HUDEP-2 (cell line): ENCODE measurements around the gene GALNT10.
A peak's percentile ranks its signal among the peaks of the same experiment; 100 is the strongest.

Experiments
- DNase-seq, 76 experiments: peaks; one replicate each; lab custom pipeline; 2025; ENCODE audit not compliant: unreplicated experiment in 76 of 76; lab: John Stamatoyannopoulos, UW

Gene GALNT10

GRCh38 chr5:154262342-154262741 is 71.8 kb downstream of the GALNT10 start:
- DNase-seq, result no peak

- DNase-seq, result no peak
Measured at GRCh38 chr5:154264549-154265196, 74.1 kb downstream of the GALNT10 start.

GRCh38 chr5:154265197-154265773 is 74.8 kb downstream of the GALNT10 start:
- no peak for DNase-seq

DNA sequence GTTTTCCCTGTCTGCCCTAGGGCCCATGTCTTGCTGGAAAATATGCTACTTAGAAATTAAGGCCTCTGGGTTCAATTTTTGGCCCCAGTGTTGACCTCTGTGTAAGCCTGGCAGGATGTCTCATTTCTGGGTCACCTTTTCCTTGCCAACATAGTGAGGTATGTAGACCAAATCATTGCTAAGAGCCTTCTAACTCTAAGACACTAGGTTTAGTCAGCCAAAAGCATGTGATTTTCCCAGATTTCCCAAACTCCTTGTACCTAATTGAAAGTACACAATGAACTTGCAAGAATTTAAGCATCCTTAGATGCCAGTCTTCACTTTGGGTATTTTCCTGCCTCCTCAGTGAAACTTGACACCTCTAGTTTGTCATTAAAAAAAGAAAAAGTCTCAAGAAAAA is 77.0 kb downstream of the GALNT10 start:
- DNase-seq, result no peak

GRCh38 chr5:154268073-154268472 is 77.5 kb downstream of the GALNT10 start:
- no peak for DNase-seq

GRCh38 chr5:154269414-154269813 is 78.9 kb downstream of the GALNT10 start:
- no peak for DNase-seq

- DNase-seq, result no peak
Measured at GRCh38 chr5:154271466-154271865, 80.9 kb downstream of the GALNT10 start.

DNA sequence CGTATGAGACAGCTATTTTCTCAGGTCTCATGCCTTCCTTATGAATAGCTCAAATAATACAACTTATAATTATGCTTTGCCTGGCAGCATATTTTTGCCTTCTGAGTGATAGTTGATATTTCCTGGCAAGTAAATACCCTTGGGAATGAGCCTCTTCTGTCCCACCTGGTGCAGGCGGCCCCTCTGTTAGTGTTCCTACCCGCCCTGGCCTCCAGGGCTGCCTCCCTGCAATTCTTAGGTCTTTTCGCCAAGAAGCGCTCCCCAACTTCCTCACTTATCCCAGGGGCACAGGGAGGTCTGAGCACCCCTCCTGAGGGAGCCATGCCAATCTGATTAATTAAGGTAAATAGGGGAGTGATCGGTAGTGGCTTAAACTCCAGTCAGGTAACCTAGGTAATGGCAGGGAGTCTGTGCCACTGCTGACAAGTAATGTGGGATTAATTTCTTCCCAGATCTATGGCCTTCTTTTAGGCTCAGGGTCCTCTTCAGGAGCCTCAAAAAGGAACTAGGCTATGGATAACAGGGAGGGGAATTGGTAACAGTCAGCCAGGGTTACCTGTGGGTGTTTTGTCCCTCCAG is 81.5 kb downstream of the GALNT10 start:
- no peak for DNase-seq

- DNase-seq, result peak in 38 of 76 experiments; percentile 3 to 53 (median 16)
Measured at GRCh38 chr5:154273028-154273617, 82.6 kb downstream of the GALNT10 start.

DNA sequence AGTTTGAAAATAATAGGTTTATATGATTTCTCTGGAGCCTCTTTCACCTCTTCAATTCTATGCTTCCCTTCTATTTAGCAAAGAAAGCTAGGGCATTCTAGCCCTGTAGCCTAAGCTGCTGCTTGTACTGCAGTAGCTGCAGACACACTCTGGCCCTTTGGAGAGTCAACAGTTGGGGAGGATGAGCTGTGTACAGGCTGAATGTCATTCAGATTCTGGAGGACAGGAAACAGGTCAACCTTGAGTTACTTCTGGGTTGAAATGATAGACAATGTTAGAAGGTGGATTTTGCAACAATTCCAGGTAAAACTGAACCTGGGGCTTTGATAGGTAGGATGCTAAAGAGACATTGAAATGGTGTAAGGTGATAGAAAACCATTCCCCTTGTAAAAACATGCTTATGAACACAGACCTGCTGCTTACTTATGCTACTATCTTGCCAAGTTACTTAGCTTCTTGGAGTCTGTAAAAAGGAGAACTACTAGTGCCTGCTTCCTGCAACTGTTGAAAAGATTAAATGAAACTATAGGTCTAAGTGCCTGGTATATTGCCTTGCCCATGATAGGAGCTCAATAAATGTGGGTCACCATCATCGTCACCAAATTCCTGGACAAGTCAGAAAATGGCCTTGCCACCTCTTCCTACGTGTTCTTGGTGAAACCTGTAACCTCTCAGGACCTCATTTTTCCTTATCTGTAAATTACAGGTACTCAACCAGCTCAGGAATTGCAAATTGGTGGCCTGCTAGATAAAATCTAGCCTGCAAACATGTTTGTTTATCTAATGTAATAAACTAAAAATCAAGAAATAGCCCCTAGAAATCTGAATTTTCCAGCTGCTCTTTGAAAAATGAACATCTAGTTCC is 83.7 kb downstream of the GALNT10 start:
- no peak for DNase-seq

DNA sequence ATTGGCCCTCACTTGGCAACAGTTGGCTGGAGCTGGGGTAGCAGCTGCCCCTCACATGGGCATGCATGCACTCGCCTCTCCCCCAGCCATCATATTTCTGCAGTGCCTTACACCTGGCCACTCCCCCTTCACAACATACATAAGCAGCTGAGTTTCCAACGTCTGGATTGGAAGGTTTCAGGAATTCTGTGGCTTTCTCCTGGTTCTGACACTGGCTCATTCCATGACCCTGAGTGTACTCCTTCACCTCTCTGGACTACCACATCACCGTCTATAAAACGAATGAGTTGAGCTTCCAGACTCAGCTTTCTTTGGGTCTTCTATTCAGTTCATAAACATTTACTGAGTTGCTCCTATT is 84.3 kb downstream of the GALNT10 start:
- no peak for DNase-seq

- no peak for DNase-seq
Measured at GRCh38 chr5:154275566-154275965, 85.0 kb downstream of the GALNT10 start.

DNA sequence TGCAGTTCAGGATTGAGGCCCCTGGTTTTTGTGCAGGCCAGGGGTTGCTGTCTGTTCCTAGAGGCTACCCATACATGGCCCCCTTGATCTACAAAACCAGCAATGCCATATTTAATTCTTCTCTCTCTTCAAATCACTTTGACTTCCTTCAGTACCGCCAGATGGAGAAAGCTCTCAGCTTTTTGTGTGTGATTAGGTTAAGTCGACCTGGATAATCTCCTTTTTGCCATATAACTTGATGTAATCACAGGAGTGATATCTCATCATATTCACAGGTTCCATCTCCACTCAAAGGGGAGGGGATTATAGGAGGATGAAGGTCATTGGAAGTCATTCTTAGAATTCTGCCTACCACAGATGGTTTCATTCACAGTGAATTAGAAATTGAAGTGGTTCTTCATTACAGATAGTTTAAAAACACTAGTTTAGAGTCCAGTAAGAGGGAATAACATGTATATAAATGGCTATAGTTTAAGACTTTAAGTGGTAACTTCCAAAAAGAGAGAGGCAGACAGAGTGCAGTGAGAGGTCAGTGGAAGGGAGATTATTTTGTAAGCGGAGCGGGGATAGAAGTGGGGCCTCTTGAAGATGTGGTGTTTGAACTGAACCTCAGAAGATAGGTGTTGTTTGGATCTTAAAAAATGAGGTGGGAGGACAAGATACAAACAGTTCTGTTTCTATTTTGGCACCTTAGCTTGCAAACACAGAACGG is 85.9 kb downstream of the GALNT10 start:
- no peak for DNase-seq

- peak in 68 of 76 experiments; percentile 6 to 82 (median 44) for DNase-seq
Measured at GRCh38 chr5:154276973-154277331, 86.4 kb downstream of the GALNT10 start.

DNA sequence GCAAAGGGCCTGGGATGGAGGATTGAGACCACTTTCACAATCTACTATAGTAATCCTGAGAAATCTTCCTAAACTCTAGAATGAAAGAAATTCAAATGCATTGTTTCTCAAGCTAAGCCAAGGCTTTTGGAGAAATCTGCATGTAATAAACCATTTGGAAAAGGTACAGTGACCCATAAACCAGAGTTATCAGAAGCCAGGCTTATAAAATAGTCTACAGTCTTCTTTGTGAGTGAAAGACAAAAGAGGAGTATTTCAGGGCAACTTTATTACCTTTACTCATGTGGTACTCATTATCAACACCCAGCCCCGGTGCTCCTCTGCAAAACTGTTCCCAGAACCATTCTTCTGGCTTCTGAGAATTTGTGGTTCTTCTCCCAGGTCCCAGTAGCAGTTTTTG is 87.0 kb downstream of the GALNT10 start:
- no peak for DNase-seq

DNA sequence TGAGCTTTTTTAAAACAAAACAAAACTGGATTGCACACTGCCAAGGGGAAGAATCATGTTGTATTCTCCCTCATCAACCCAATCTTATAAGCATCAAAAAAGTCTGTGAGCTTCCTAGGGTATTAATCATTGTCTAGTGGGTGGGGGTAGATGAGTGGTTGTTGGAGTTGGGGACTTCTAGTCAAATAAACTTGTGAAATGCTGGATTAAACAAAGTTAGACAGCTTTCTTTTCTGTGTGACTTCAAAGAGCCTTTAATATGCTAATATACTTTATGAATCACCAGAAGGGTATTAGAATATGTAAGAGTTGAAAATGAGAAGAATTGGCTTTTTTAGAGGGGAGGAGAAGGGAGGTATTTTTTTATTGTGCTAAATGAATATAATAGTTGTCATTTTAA is 87.7 kb downstream of the GALNT10 start:
- DNase-seq, result no peak

- DNase-seq, result no peak
Measured at GRCh38 chr5:154278908-154279307, 88.4 kb downstream of the GALNT10 start.

GRCh38 chr5:154284433-154284832 is 93.9 kb downstream of the GALNT10 start:
- DNase-seq, result no peak

DNA sequence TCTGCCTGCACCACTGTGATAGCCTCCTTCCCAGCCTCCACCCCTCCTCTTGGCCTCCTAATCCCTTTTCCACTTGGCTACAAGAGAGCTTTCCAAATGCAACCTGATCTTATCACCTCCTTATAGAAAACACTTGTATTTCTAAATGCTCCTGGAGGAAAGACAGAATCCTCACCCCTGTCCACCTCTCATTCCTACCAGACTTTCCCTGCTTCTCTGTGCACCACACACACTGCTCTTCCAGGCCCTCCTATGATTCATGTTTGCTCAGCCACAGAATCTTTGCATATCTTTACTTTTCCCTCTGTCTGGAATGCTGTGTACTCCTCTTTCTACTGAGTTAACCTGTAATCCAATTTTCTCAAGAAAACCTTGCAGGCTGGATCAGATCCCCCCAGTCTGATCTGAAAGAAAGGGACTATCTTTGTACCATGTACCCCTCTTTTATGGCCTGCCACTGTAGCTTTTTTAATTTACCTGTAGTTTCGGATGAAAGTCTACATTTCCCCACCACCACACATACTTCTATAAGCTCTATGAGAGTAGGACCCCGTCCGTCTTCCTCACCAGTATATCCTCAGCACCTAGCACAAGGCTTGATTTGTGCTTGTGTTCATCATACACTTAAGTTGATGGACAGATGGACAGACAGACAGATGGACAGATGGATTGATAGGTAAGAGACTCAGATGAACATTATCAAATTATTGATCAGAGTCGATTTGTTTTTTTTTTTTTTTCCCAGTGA is 95.3 kb downstream of the GALNT10 start:
- no peak for DNase-seq

DNA sequence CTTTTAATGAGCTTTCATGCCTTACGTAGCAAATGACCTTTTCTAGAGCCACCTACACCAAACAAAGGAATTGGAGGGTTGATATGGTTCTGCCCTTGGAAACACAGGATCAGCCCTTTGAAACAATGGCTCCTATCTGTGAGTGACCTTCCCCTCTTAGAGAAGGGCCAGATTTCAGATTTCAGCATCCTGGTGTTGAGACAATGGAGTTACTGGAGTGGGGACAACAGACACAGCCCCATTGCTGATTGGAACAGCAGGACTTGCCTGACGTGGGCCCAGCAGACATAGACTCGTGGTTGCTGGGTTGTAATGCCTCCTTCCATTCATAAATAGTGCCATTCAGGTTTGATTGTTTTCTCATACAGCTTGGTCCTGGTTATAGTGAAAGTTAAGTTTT is 96.0 kb downstream of the GALNT10 start:
- DNase-seq, result no peak
